Measurements from ENCODE around the gene AUTS2.

DNA sequence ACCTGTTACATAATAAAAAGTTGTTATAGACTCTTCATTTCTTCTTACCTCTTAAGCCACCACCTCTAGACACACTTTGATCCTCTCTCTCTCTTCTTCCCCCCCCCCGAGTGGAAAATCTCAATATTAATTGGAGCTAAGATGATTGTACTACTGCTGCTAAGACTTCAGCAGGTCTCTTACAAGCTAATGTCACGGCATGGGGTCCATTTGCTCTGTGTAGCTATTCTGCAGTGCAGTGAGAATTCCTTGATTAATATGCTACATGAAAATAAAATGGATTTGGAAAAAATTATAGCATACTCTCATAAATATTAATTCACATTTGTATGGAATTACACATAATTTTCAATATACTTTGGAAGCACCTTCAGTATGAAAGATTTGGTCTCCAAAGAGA, 297.2 kb downstream of the AUTS2 start:
- TF ChIP-seq, protein P1, sequence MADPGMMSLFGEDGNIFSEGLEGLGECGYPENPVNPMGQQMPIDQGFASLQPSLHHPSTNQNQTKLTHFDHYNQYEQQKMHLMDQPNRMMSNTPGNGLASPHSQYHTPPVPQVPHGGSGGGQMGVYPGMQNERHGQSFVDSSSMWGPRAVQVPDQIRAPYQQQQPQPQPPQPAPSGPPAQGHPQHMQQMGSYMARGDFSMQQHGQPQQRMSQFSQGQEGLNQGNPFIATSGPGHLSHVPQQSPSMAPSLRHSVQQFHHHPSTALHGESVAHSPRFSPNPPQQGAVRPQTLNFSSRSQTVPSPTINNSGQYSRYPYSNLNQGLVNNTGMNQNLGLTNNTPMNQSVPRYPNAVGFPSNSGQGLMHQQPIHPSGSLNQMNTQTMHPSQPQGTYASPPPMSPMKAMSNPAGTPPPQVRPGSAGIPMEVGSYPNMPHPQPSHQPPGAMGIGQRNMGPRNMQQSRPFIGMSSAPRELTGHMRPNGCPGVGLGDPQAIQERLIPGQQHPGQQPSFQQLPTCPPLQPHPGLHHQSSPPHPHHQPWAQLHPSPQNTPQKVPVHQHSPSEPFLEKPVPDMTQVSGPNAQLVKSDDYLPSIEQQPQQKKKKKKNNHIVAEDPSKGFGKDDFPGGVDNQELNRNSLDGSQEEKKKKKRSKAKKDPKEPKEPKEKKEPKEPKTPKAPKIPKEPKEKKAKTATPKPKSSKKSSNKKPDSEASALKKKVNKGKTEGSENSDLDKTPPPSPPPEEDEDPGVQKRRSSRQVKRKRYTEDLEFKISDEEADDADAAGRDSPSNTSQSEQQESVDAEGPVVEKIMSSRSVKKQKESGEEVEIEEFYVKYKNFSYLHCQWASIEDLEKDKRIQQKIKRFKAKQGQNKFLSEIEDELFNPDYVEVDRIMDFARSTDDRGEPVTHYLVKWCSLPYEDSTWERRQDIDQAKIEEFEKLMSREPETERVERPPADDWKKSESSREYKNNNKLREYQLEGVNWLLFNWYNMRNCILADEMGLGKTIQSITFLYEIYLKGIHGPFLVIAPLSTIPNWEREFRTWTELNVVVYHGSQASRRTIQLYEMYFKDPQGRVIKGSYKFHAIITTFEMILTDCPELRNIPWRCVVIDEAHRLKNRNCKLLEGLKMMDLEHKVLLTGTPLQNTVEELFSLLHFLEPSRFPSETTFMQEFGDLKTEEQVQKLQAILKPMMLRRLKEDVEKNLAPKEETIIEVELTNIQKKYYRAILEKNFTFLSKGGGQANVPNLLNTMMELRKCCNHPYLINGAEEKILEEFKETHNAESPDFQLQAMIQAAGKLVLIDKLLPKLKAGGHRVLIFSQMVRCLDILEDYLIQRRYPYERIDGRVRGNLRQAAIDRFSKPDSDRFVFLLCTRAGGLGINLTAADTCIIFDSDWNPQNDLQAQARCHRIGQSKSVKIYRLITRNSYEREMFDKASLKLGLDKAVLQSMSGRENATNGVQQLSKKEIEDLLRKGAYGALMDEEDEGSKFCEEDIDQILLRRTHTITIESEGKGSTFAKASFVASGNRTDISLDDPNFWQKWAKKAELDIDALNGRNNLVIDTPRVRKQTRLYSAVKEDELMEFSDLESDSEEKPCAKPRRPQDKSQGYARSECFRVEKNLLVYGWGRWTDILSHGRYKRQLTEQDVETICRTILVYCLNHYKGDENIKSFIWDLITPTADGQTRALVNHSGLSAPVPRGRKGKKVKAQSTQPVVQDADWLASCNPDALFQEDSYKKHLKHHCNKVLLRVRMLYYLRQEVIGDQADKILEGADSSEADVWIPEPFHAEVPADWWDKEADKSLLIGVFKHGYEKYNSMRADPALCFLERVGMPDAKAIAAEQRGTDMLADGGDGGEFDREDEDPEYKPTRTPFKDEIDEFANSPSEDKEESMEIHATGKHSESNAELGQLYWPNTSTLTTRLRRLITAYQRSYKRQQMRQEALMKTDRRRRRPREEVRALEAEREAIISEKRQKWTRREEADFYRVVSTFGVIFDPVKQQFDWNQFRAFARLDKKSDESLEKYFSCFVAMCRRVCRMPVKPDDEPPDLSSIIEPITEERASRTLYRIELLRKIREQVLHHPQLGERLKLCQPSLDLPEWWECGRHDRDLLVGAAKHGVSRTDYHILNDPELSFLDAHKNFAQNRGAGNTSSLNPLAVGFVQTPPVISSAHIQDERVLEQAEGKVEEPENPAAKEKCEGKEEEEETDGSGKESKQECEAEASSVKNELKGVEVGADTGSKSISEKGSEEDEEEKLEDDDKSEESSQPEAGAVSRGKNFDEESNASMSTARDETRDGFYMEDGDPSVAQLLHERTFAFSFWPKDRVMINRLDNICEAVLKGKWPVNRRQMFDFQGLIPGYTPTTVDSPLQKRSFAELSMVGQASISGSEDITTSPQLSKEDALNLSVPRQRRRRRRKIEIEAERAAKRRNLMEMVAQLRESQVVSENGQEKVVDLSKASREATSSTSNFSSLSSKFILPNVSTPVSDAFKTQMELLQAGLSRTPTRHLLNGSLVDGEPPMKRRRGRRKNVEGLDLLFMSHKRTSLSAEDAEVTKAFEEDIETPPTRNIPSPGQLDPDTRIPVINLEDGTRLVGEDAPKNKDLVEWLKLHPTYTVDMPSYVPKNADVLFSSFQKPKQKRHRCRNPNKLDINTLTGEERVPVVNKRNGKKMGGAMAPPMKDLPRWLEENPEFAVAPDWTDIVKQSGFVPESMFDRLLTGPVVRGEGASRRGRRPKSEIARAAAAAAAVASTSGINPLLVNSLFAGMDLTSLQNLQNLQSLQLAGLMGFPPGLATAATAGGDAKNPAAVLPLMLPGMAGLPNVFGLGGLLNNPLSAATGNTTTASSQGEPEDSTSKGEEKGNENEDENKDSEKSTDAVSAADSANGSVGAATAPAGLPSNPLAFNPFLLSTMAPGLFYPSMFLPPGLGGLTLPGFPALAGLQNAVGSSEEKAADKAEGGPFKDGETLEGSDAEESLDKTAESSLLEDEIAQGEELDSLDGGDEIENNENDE (IDR thresholded peaks at IDR 0.05; ENCODE audit: insufficient replicate concordance, low read length): no peak
- TF ChIP-seq EP300 (IDR thresholded peaks at IDR 0.05; ENCODE audit: borderline replicate concordance in 1 of 2, low read depth in 2 of 2, low read length in 2 of 2) (no peak), CTCF (IDR thresholded peaks at IDR 0.05; ENCODE audit: control extremely low read depth in 1 of 3, insufficient read depth in 1 of 3, low read depth in 1 of 3, low read length in 3 of 3) (no peak), RNF2 (IDR thresholded peaks at IDR 0.05; ENCODE audit: borderline replicate concordance, low read depth, low read length, missing control alignments, poor library complexity, severe bottlenecking) (no peak), ZNF274 (IDR thresholded peaks at IDR 0.05; ENCODE audit: borderline replicate concordance, extremely low read depth, low read length) (no peak), SP2 (IDR thresholded peaks at IDR 0.05; ENCODE audit: low read length) (no peak), BRCA1 (IDR thresholded peaks at IDR 0.05; ENCODE audit: low read depth, low read length) (no peak), CBX5 (IDR thresholded peaks at IDR 0.05; ENCODE audit: low read depth, low read length) (no peak), BCL11A (IDR thresholded peaks at IDR 0.05; ENCODE audit: low read depth in 2 of 2, low read length in 2 of 2) (no peak)
- TF ChIP-seq, protein P2, sequence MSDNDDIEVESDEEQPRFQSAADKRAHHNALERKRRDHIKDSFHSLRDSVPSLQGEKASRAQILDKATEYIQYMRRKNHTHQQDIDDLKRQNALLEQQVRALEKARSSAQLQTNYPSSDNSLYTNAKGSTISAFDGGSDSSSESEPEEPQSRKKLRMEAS (IDR thresholded peaks at IDR 0.05): no peak
- TF ChIP-seq, protein P3, sequence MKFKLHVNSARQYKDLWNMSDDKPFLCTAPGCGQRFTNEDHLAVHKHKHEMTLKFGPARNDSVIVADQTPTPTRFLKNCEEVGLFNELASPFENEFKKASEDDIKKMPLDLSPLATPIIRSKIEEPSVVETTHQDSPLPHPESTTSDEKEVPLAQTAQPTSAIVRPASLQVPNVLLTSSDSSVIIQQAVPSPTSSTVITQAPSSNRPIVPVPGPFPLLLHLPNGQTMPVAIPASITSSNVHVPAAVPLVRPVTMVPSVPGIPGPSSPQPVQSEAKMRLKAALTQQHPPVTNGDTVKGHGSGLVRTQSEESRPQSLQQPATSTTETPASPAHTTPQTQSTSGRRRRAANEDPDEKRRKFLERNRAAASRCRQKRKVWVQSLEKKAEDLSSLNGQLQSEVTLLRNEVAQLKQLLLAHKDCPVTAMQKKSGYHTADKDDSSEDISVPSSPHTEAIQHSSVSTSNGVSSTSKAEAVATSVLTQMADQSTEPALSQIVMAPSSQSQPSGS (IDR thresholded peaks at IDR 0.05; ENCODE audit: low read length): no peak
